HepG2 (cell line): ENCODE results near the gene MESD. TPM values are rescaled to one million over a fixed set of nuclear protein-coding genes. Genes with fewer than 3 reads are reported as not detected.

ENCODE experiments used
- ARNT2 ChIP-seq: sonication (generic); formaldehyde crosslinking; IDR thresholded peaks from 2 replicates; pipeline ENCODE4 v1.8.0; 2022; ENCODE audit warnings: mild to moderate bottlenecking, low read depth, missing genetic modification reagents, moderate library complexity
- GATA4 ChIP-seq: sonication (generic); IDR thresholded peaks from 2 replicates; pipeline ENCODE4 v1.6.1; 2016; ENCODE audit warnings: antibody characterized with exemption, low read depth, borderline replicate concordance
- HNRNPLL ChIP-seq: fragments of 200-400 bp; formaldehyde crosslinking; IDR thresholded peaks from 2 replicates; pipeline ENCODE4 v1.6.1; 2017; ENCODE audit warnings: mild to moderate bottlenecking, low read depth, low read length; ENCODE audit not compliant: poor library complexity, severe bottlenecking
- HOXA5 ChIP-seq: sonication (generic); formaldehyde crosslinking; IDR thresholded peaks from 2 replicates; pipeline ENCODE4 v1.4.0; 2020; ENCODE audit warnings: missing genetic modification reagents
- ISX ChIP-seq: sonication (generic); formaldehyde crosslinking; conservative IDR thresholded peaks from 2 replicates; pipeline ENCODE4 v1.5.0; 2020; ENCODE audit warnings: missing genetic modification reagents
- JARID2 ChIP-seq: sonication (generic); formaldehyde crosslinking; IDR thresholded peaks from 2 replicates; pipeline ENCODE4 v1.8.1; 2023; ENCODE audit warnings: missing genetic modification reagents, inconsistent platforms; ENCODE audit not compliant: insufficient replicate concordance
- MAFG ChIP-seq: sonication (generic); formaldehyde crosslinking; IDR thresholded peaks from 2 replicates; pipeline ENCODE4 v1.5.1; 2020; ENCODE audit warnings: mild to moderate bottlenecking, missing genetic modification reagents
- MXD3 ChIP-seq: IDR thresholded peaks from 2 replicates; pipeline ENCODE4 v1.6.1; 2016; ENCODE audit warnings: mild to moderate bottlenecking, missing biosample characterization, missing genetic modification reagents
- PATZ1 ChIP-seq: sonication (generic); formaldehyde crosslinking; IDR thresholded peaks from 2 replicates; pipeline ENCODE4 v1.4.0; 2020; ENCODE audit warnings: missing genetic modification reagents
- SP4 ChIP-seq: sonication (generic); formaldehyde crosslinking; IDR thresholded peaks from 2 replicates; pipeline ENCODE4 v1.8.1; 2023; ENCODE audit warnings: mild to moderate bottlenecking, missing genetic modification reagents
- TFE3 ChIP-seq: IDR thresholded peaks from 2 replicates; pipeline ENCODE4 v1.6.1; 2016
- ZNF101 ChIP-seq: sonication (generic); formaldehyde crosslinking; IDR thresholded peaks from 2 replicates; pipeline ENCODE4 v1.4.0; 2020; ENCODE audit warnings: mild to moderate bottlenecking, low read depth, missing genetic modification reagents, borderline replicate concordance
- ZNF333 ChIP-seq: sonication (generic); formaldehyde crosslinking; IDR thresholded peaks from 2 replicates; pipeline ENCODE4 v1.4.0; 2020; ENCODE audit warnings: mild to moderate bottlenecking, missing genetic modification reagents, borderline replicate concordance
- ZNF350 ChIP-seq: sonication (generic); formaldehyde crosslinking; IDR thresholded peaks from 2 replicates; pipeline ENCODE4 v1.4.0; 2020; ENCODE audit warnings: mild to moderate bottlenecking, low read depth, missing genetic modification reagents, borderline replicate concordance
- polyA plus RNA-seq, 8 experiments: library from polyadenylated mRNA; depleted of rRNA in 3 of 8; stranded (reverse) in 7 of 8; unstranded in 1 of 8; fragments of >200 nt; fragmentation: Illumina TruSeq in 4 of 8; extraction: Trizol in 4 of 8; gene quantifications; 2 replicates each; pipeline versions ENCODE4 v1.2.1 to v1.2.3, GENCODE V29; 2011 to 2016; ENCODE audit warnings: low read depth in 4 of 8, missing spikeins in 1 of 8, mixed read lengths in 1 of 8; ENCODE audit not compliant: insufficient read depth in 1 of 8
- total RNA-seq, 5 experiments: library from RNA; depleted of rRNA; stranded (reverse); fragments of >200 nt; fragmentation: Illumina TruSeq; extraction: Trizol; gene quantifications; 2 replicates each; pipeline ENCODE4 v1.2.3, GENCODE V29; 2016; ENCODE audit warnings: low read depth in 1 of 5
- TF ChIP-seq, protein P1 (sequence below): sonication (generic); formaldehyde crosslinking; IDR thresholded peaks from one replicate; pipeline ENCODE4 v1.5.1; 2020; ENCODE audit warnings: mild to moderate bottlenecking, missing genetic modification reagents; ENCODE audit errors: not compliant biosample characterization

MESD gene
- total and polyA plus RNA-seq, 2 of the 13 experiments (the other 11 are each of a cell fraction or from before 2014, with no cell fraction given), result 18.0 to 46.2 TPM

GRCh38 chr15:80989518-80990478 lies at the start of gene MESD (continued):
- TF ChIP-seq, protein P1, sequence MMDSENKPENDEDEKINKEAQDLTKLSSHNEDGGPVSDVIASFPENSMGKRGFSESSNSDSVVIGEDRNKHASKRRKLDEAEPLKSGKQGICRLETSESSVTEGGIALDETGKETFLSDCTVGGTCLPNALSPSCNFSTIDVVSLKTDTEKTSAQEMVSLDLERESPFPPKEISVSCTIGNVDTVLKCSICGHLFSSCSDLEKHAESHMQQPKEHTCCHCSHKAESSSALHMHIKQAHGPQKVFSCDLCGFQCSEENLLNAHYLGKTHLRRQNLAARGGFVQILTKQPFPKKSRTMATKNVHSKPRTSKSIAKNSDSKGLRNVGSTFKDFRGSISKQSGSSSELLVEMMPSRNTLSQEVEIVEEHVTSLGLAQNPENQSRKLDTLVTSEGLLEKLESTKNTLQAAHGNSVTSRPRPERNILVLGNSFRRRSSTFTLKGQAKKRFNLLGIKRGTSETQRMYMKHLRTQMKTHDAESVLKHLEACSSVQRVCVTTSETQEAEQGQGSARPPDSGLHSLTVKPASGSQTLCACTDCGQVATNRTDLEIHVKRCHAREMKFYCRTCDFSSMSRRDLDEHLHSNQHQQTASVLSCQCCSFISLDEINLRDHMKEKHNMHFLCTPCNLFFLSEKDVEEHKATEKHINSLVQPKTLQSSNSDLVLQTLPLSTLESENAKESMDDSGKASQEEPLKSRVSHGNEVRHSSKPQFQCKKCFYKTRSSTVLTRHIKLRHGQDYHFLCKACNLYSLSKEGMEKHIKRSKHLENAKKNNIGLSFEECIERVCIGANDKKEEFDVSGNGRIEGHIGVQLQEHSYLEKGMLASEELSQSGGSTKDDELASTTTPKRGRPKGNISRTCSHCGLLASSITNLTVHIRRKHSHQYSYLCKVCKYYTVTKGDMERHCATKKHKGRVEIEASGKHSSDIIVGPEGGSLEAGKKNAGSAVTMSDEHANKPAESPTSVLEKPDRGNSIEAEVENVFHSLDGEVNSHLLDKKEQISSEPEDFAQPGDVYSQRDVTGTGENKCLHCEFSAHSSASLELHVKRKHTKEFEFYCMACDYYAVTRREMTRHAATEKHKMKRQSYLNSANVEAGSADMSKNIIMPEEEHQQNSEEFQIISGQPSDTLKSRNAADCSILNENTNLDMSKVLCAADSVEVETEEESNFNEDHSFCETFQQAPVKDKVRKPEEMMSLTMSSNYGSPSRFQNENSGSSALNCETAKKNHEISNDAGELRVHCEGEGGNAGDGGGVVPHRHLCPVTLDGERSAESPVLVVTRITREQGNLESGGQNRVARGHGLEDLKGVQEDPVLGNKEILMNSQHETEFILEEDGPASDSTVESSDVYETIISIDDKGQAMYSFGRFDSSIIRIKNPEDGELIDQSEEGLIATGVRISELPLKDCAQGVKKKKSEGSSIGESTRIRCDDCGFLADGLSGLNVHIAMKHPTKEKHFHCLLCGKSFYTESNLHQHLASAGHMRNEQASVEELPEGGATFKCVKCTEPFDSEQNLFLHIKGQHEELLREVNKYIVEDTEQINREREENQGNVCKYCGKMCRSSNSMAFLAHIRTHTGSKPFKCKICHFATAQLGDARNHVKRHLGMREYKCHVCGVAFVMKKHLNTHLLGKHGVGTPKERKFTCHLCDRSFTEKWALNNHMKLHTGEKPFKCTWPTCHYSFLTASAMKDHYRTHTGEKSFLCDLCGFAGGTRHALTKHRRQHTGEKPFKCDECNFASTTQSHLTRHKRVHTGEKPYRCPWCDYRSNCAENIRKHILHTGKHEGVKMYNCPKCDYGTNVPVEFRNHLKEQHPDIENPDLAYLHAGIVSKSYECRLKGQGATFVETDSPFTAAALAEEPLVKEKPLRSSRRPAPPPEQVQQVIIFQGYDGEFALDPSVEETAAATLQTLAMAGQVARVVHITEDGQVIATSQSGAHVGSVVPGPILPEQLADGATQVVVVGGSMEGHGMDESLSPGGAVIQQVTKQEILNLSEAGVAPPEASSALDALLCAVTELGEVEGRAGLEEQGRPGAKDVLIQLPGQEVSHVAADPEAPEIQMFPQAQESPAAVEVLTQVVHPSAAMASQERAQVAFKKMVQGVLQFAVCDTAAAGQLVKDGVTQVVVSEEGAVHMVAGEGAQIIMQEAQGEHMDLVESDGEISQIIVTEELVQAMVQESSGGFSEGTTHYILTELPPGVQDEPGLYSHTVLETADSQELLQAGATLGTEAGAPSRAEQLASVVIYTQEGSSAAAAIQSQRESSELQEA, result peak; percentile 84
- TF ChIP-seq JARID2 (CRISPR knock-in tag) (peak; percentile 42), TFE3 (CRISPR knock-in tag) (0 out of 2 replicates have a peak, but pooled peaks have one; percentile 61), ISX (no peak), ARNT2 (CRISPR knock-in tag) (0 out of 2 replicates have a peak, but pooled peaks have one; percentile 28), MAFG (no peak), HOXA5 (peak; percentile 70; the same call in 1 of the 2 replicates), SP4 (CRISPR knock-in tag) (peak; percentile 91), ZNF101 (CRISPR knock-in tag) (no peak), PATZ1 (CRISPR knock-in tag) (0 out of 2 replicates have a peak, but pooled peaks have one; percentile 43), GATA4 (peak; percentile 72), ZNF350 (CRISPR knock-in tag) (0 out of 2 replicates have a peak, but pooled peaks have one; percentile 59), MXD3 (peak; percentile 65; the same call in 1 of the 2 replicates), HNRNPLL (peak; percentile 78), ZNF333 (no peak; the same call in 1 of the 2 replicates)
